K562 (cell line): ENCODE results near the gene ZFYVE28. TPM values are rescaled to one million over a fixed set of nuclear protein-coding genes. Genes with fewer than 3 reads are reported as not detected.
A peak's percentile ranks its signal among the peaks of the same experiment; 100 is the strongest.

Experiments used
- ARID1B ChIP-seq: fragments of 450-650 bp; IDR thresholded peaks from 2 replicates; pipeline ENCODE4 v1.6.1; 2016; ENCODE audit warnings: antibody characterized with exemption, mild to moderate bottlenecking, inconsistent platforms
- EZH2 ChIP-seq: IDR thresholded peaks from 2 replicates; pipeline ENCODE4 v1.6.1; 2012; ENCODE audit warnings: low read depth, mild to moderate bottlenecking, inconsistent platforms, low read length, borderline replicate concordance
- FOXP1 ChIP-seq: sonication (generic); formaldehyde crosslinking; IDR thresholded peaks from 2 replicates; pipeline ENCODE4 v1.8.0; 2022; ENCODE audit warnings: mild to moderate bottlenecking, missing genetic modification reagents
- MTA1 ChIP-seq: fragments of 450-650 bp; IDR thresholded peaks from 2 replicates; pipeline ENCODE4 v1.6.1; 2017; ENCODE audit warnings: borderline replicate concordance
- NCOA2 ChIP-seq, 2 experiments: fragments of 450-650 bp; IDR thresholded peaks; 2 replicates each; pipeline ENCODE4 v1.6.1; 2018; ENCODE audit warnings: mild to moderate bottlenecking in 2 of 2, moderate library complexity in 1 of 2; ENCODE audit not compliant: partially characterized antibody in 2 of 2
- SAP30 ChIP-seq: fragments of 200-600 bp; sonication (generic); IDR thresholded peaks from 2 replicates; pipeline ENCODE4 v1.6.1; 2012; ENCODE audit warnings: borderline replicate concordance, low read depth, mild to moderate bottlenecking, moderate library complexity, low read length, control low read depth, inconsistent platforms; ENCODE audit not compliant: insufficient read depth, poor library complexity, severe bottlenecking
- SLC30A9 ChIP-seq: fragments of 250-450 bp; sonication (Bioruptor Pico); IDR thresholded peaks from 2 replicates; pipeline ENCODE4 v1.8.0; 2022; ENCODE audit warnings: mild to moderate bottlenecking, moderate library complexity
- SMARCC2 ChIP-seq: fragments of 450-650 bp; IDR thresholded peaks from 2 replicates; pipeline ENCODE4 v1.6.1; 2017; ENCODE audit warnings: antibody characterized with exemption, moderate library complexity, mild to moderate bottlenecking, low read depth
- SUPT5H ChIP-seq: fragments of 450-650 bp; IDR thresholded peaks from 2 replicates; pipeline ENCODE4 v1.6.1; 2016
- TAF7 ChIP-seq: fragments of 450-650 bp; IDR thresholded peaks from 2 replicates; pipeline ENCODE4 v1.6.1; 2016; ENCODE audit warnings: missing genetic modification characterization, missing compliant biosample characterization
- TARDBP ChIP-seq: fragments of 450-650 bp; IDR thresholded peaks from 2 replicates; pipeline ENCODE4 v1.6.1; 2016
- U2AF1 ChIP-seq: fragments of 200-400 bp; formaldehyde crosslinking; optimal IDR thresholded peaks from 2 replicates; pipeline ENCODE3; 2017; ENCODE audit warnings: mild to moderate bottlenecking, low read depth, low read length, moderate library complexity
- ZBTB7A ChIP-seq: IDR thresholded peaks from 2 replicates; pipeline ENCODE4 v1.6.1; 2011; ENCODE audit warnings: low read depth, mild to moderate bottlenecking, low read length, moderate library complexity, borderline replicate concordance; ENCODE audit not compliant: control insufficient read depth
- ZNF764 ChIP-seq: fragments of 250-450 bp; sonication (Bioruptor Pico); IDR thresholded peaks from 2 replicates; pipeline ENCODE4 v1.4.0; 2020; ENCODE audit warnings: low read depth, mild to moderate bottlenecking, moderate library complexity
- polyA plus RNA-seq, 8 experiments: library from polyadenylated mRNA; depleted of rRNA in 4 of 8; stranded (reverse) in 5 of 8; unstranded in 3 of 8; fragments of >200 nt; fragmentation: Nextera tagmentation in 2 of 8; fragmentation: Illumina TruSeq in 1 of 8; extraction: Ambion mirVana in 2 of 8; extraction: Trizol in 1 of 8; gene quantifications; 2 replicates each; pipeline versions ENCODE4 v1.2.1 to v1.2.3, GENCODE V29; 2011 to 2014; ENCODE audit warnings: inconsistent platforms in 1 of 8, missing spikeins in 1 of 8
- total RNA-seq, 7 experiments: library from RNA; depleted of rRNA in 6 of 7; stranded (reverse); fragments of >200 nt in 6 of 7; fragmentation: Illumina TruSeq in 2 of 7; extraction: Trizol in 2 of 7; gene quantifications; 2 replicates each; pipeline versions ENCODE4 v1.2.1 to v1.2.3, GENCODE V29; 2011 to 2021; ENCODE audit warnings: low replicate concordance in 1 of 7
- TF ChIP-seq, protein P1 (sequence below), 2 experiments: fragments of 450-650 bp in 1 of 2; sonication (generic) in 1 of 2; formaldehyde crosslinking in 1 of 2; IDR thresholded peaks; 2 replicates each; pipeline versions ENCODE4 v1.7.1 to v1.9.0; 2016 to 2022; ENCODE audit warnings: inconsistent platforms in 1 of 2, mild to moderate bottlenecking in 1 of 2, missing genetic modification reagents in 1 of 2
- TF ChIP-seq, protein P2 (sequence below): fragments of 450-650 bp; formaldehyde crosslinking; IDR thresholded peaks from 2 replicates; pipeline ENCODE4 v1.4.0; 2020; ENCODE audit warnings: mild to moderate bottlenecking, moderate library complexity
- TF ChIP-seq, protein P3 (sequence below): sonication (generic); formaldehyde crosslinking; IDR thresholded peaks from 2 replicates; pipeline ENCODE4 v1.8.0; 2023; ENCODE audit warnings: mild to moderate bottlenecking, missing genetic modification reagents

ZFYVE28 gene
- total and polyA plus RNA-seq, 9 of the 15 experiments (the other 6 are each of a cell fraction or from before 2014, with no cell fraction given), result 1.3 to 24.8 (median 8.9) TPM

DNA sequence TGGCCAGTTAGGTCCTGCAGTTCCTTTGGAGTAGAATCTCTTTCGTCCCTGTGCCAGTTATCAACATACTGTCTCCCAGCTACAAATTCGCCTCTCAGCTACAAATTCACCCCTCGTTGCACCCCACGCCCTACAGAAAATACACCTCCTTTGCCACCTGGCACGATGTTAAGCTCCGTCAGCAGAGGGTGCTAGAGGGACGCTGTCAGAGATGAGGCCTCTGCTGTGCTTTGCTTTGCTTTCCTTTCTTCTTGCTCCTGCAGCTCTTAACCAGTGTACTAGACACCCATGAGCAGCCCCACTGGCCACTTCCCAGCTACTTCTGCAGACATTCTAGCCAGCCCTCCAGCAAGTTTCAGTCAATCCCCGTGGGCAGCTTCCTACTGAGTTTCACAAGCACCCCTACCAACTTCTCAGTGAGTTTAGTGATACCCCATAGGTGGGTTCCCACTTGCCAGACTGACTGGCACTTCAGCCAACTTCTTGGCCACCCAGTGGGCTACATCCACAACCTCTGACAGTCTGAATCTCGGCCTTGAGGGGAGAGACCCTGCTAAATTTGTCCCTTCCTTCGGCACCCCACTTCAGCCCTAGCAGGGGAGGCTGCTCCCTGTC, 198.3 kb downstream of the ZFYVE28 start (continued):
- TF ChIP-seq, protein P1, sequence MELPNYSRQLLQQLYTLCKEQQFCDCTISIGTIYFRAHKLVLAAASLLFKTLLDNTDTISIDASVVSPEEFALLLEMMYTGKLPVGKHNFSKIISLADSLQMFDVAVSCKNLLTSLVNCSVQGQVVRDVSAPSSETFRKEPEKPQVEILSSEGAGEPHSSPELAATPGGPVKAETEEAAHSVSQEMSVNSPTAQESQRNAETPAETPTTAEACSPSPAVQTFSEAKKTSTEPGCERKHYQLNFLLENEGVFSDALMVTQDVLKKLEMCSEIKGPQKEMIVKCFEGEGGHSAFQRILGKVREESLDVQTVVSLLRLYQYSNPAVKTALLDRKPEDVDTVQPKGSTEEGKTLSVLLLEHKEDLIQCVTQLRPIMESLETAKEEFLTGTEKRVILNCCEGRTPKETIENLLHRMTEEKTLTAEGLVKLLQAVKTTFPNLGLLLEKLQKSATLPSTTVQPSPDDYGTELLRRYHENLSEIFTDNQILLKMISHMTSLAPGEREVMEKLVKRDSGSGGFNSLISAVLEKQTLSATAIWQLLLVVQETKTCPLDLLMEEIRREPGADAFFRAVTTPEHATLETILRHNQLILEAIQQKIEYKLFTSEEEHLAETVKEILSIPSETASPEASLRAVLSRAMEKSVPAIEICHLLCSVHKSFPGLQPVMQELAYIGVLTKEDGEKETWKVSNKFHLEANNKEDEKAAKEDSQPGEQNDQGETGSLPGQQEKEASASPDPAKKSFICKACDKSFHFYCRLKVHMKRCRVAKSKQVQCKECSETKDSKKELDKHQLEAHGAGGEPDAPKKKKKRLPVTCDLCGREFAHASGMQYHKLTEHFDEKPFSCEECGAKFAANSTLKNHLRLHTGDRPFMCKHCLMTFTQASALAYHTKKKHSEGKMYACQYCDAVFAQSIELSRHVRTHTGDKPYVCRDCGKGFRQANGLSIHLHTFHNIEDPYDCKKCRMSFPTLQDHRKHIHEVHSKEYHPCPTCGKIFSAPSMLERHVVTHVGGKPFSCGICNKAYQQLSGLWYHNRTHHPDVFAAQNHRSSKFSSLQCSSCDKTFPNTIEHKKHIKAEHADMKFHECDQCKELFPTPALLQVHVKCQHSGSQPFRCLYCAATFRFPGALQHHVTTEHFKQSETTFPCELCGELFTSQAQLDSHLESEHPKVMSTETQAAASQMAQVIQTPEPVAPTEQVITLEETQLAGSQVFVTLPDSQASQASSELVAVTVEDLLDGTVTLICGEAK (IDR thresholded peaks at IDR 0.05), result no peak
- TF ChIP-seq, protein P1 (CRISPR knock-in tag; IDR thresholded peaks at IDR 0.05), result no peak
- TF ChIP-seq ZBTB7A, result no peak
- no peak for TF ChIP-seq NCOA2 (IDR thresholded peaks at IDR 0.05; ENCODE audit: partially characterized antibody in 2 of 2)
- TF ChIP-seq U2AF1, result no peak
- no peak for TF ChIP-seq ARID1B
- no peak for TF ChIP-seq ZNF764 (CRISPR knock-in tag)
- no peak for TF ChIP-seq SUPT5H
- TF ChIP-seq TARDBP, result 0 out of 2 replicates have a peak, but pooled peaks have one; percentile 39
- TF ChIP-seq SLC30A9, result no peak
- TF ChIP-seq, protein P2, sequence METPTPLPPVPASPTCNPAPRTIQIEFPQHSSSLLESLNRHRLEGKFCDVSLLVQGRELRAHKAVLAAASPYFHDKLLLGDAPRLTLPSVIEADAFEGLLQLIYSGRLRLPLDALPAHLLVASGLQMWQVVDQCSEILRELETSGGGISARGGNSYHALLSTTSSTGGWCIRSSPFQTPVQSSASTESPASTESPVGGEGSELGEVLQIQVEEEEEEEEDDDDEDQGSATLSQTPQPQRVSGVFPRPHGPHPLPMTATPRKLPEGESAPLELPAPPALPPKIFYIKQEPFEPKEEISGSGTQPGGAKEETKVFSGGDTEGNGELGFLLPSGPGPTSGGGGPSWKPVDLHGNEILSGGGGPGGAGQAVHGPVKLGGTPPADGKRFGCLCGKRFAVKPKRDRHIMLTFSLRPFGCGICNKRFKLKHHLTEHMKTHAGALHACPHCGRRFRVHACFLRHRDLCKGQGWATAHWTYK, result no peak
- TF ChIP-seq, protein P3, sequence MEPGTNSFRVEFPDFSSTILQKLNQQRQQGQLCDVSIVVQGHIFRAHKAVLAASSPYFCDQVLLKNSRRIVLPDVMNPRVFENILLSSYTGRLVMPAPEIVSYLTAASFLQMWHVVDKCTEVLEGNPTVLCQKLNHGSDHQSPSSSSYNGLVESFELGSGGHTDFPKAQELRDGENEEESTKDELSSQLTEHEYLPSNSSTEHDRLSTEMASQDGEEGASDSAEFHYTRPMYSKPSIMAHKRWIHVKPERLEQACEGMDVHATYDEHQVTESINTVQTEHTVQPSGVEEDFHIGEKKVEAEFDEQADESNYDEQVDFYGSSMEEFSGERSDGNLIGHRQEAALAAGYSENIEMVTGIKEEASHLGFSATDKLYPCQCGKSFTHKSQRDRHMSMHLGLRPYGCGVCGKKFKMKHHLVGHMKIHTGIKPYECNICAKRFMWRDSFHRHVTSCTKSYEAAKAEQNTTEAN, result no peak
- no peak for TF ChIP-seq SMARCC2
- no peak for TF ChIP-seq SAP30
- TF ChIP-seq TAF7 (tag), result no peak
- TF ChIP-seq MTA1, result no peak
- no peak for TF ChIP-seq EZH2
- no peak for TF ChIP-seq FOXP1
